Measurements from ENCODE around the gene KHDC1. TPM values are rescaled to one million over a fixed set of nuclear protein-coding genes. Genes with fewer than 3 reads are reported as not detected.

Gene KHDC1
- total and polyA plus RNA-seq, 2 of the 4 experiments (the other 2 are of a cell fraction) = 1.6 to 5.5 TPM

DNA sequence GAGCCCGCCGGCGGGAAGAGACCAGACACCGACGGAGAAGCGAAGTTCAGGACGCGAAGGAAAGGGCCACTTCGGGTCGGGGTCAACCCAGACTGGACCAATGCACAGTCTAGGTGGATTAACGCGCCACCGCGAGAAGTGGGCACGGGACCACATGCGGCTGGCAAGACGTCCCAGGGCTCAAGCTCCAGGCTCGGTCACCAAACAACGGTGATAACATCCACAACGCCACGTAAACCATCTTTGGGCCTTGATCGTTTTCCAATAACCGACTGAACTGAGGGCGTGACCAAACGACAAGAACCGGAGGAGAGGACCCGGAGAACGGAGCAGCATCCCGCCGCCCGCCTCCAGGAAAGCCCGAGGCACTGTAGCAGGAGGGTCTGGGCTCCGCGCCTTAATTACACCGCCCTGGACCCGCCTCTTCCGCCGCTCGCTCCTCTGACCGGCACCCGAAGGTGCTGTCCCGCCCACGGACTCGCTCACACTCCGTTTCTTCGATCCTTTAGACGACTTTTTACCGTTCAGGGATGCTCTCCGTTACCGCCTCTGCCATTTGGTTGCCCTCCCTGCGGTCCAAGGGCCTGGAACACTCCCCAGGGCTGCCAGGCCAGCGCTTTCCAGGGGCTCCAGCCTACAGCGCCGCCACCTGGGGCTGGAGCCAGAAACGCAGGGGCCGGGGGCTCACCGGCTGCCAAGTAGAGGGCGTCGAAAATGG lies 46.9 kb upstream of the KHDC1 start:
- 1% methylated on average over 34 of the region's 59 CpGs; no CpG with 5 or more reads in 1 of the 2 experiments for WGBS, 2 experiments (ENCODE audit: extremely low coverage in 2 of 2, insufficient read length in 1 of 2)
- TF ChIP-seq BHLHE40 (IDR thresholded peaks at IDR 0.05; ENCODE audit: low read depth, low read length) (no peak; the same call in 1 of the 2 replicates), MAZ (IDR thresholded peaks at IDR 0.05; ENCODE audit: borderline replicate concordance, low read depth, low read length) (peak; percentile 31; the same call in 1 of the 2 replicates), SMC3 (IDR thresholded peaks at IDR 0.05; ENCODE audit: low read depth, low read length) (0 out of 2 replicates have a peak, but pooled peaks have one; percentile 9), RFX5 (IDR thresholded peaks at IDR 0.05; ENCODE audit: low read depth, low read length) (no peak), NFE2L2 (IDR thresholded peaks at IDR 0.05; ENCODE audit: low read depth, low read length) (no peak), RCOR1 (IDR thresholded peaks at IDR 0.05; ENCODE audit: insufficient replicate concordance, low read length) (no peak), CEBPB (IDR thresholded peaks at IDR 0.05; ENCODE audit: low read depth, low read length) (no peak), FOS (IDR thresholded peaks at IDR 0.05; ENCODE audit: low read depth, low read length) (no peak), MAFK (IDR thresholded peaks at IDR 0.05; ENCODE audit: low read depth, low read length) (no peak), CHD1 (IDR thresholded peaks at IDR 0.05; ENCODE audit: low read depth, low read length) (no peak), MXI1 (IDR thresholded peaks at IDR 0.05; ENCODE audit: borderline replicate concordance, low read depth, low read length) (0 out of 2 replicates have a peak, but pooled peaks have one; percentile 5), POLR2A (IDR thresholded peaks at IDR 0.05; ENCODE audit: low read depth, low read length) (peak; percentile 62), RAD21 (IDR thresholded peaks at IDR 0.05; ENCODE audit: low read length) (peak; percentile 30; the same call in 1 of the 2 replicates)
- TF ChIP-seq, protein P1, sequence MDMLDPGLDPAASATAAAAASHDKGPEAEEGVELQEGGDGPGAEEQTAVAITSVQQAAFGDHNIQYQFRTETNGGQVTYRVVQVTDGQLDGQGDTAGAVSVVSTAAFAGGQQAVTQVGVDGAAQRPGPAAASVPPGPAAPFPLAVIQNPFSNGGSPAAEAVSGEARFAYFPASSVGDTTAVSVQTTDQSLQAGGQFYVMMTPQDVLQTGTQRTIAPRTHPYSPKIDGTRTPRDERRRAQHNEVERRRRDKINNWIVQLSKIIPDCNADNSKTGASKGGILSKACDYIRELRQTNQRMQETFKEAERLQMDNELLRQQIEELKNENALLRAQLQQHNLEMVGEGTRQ (IDR thresholded peaks at IDR 0.05; ENCODE audit: low read depth, low read length) = peak; percentile 33; the same call in 1 of the 2 replicates
- TF ChIP-seq, protein P2, sequence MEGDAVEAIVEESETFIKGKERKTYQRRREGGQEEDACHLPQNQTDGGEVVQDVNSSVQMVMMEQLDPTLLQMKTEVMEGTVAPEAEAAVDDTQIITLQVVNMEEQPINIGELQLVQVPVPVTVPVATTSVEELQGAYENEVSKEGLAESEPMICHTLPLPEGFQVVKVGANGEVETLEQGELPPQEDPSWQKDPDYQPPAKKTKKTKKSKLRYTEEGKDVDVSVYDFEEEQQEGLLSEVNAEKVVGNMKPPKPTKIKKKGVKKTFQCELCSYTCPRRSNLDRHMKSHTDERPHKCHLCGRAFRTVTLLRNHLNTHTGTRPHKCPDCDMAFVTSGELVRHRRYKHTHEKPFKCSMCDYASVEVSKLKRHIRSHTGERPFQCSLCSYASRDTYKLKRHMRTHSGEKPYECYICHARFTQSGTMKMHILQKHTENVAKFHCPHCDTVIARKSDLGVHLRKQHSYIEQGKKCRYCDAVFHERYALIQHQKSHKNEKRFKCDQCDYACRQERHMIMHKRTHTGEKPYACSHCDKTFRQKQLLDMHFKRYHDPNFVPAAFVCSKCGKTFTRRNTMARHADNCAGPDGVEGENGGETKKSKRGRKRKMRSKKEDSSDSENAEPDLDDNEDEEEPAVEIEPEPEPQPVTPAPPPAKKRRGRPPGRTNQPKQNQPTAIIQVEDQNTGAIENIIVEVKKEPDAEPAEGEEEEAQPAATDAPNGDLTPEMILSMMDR (conservative IDR thresholded peaks at IDR 0.05; ENCODE audit: low read depth, low read length) = peak; percentile 51

More for the DNA sequence above, 46.9 kb upstream of the KHDC1 start:
- Histone ChIP-seq H2BK120ac (ENCODE audit: low read depth, low read length) (peak overlapping the region; percentile 91), H3K4me2 (ENCODE audit: low read depth, low read length) (peak overlapping the region; percentile 96), H4K91ac (ENCODE audit: insufficient read depth, low read depth, low read length) (peak overlapping the region; percentile 67), H3K14ac (replicated peaks; ENCODE audit: low read depth, low read length) (peak overlapping the region; percentile 96), H3K18ac (ENCODE audit: low read depth, low read length) (peak overlapping the region; percentile 66), H3K27ac (ENCODE audit: insufficient read depth, low read length) (peak overlapping the region; percentile 56), H3K9me1 (ENCODE audit: insufficient read depth, low read length) (no peaks in the 10 kb centered on the region), H2BK20ac (ENCODE audit: low read depth, low read length) (no peak overlapping the region), H2BK5ac (ENCODE audit: low read depth, low read length, poor library complexity, severe bottlenecking) (peak overlapping the region; percentile 25), H3K4ac (ENCODE audit: low read depth, low read length) (peak overlapping the region; percentile 94), H4K20me1 (ENCODE audit: insufficient read depth, low read length) (no peaks in the 10 kb centered on the region), H3K4me1 (ENCODE audit: control insufficient read depth, insufficient read depth, low read length) (peaks cover 6% of the 10 kb centered on the region), H2AFZ (replicated peaks; ENCODE audit: low read length, poor library complexity) (peak overlapping the region; percentile 94), H2AK5ac (ENCODE audit: low read depth, low read length) (0 out of 2 replicates have a peak overlapping the region, but pooled peaks have one; percentile 18), H3K36me3 (ENCODE audit: control insufficient read depth, insufficient read depth, low read length) (no peaks in the 10 kb centered on the region), H2BK15ac (ENCODE audit: low read depth, low read length) (no peak overlapping the region; the same call in 2 of the 3 replicates), H3K27me3 (ENCODE audit: control insufficient read depth, insufficient read depth, low read length) (peaks cover 4% of the 10 kb centered on the region; the same call in 1 of the 2 replicates), H4K8ac (ENCODE audit: low read depth in 2 of 2, low read length in 2 of 2) (peak overlapping the region; percentile 85 to 93), H2AK9ac (replicated peaks; ENCODE audit: low read depth, low read length, poor library complexity) (peak overlapping the region; percentile 77), H3K9me3 (ENCODE audit: control insufficient read depth, insufficient read depth, low read length) (no peaks in the 10 kb centered on the region; the same call in 1 of the 2 replicates), H3K79me1 (ENCODE audit: low read depth in 1 of 2, low read length in 2 of 2) (peaks cover 5 to 30% of the 10 kb centered on the region in 2 experiments), H3K56ac (ENCODE audit: extremely low read depth, insufficient read depth, low read length) (peak overlapping the region; percentile 95), H3K23ac (ENCODE audit: low read depth, low read length) (peak overlapping the region; percentile 96), H3K9ac (ENCODE audit: low read depth, low read length) (peak overlapping the region; percentile 72), H4K5ac (ENCODE audit: low read depth, low read length) (peak overlapping the region; percentile 86), H3K4me3 (ENCODE audit: insufficient read depth, low read depth, low read length) (peak overlapping the region; percentile 61)
- ChIA-PET POLR2A (ENCODE audit: unreplicated experiment) (no interaction called here), CTCF (interaction anchor here (0.9 to 1.5 kb wide), 2 partner anchors 19 to 78 kb away, joined by 4 to 6 read pairs; no protein-coding TSS in a partner anchor)
- in situ Hi-C loops (cut with MboI; ENCODE audit: low sequenced_read_pairs) (no loop called here), dilution Hi-C loops (cut with HindIII; ENCODE audit: low sequenced_read_pairs, unreplicated experiment) (no loop called here), intact Hi-C loops (cut with micrococcal nuclease) (no loop called here)
- BruUV-seq (replicated peaks) = no TSS peak
- ATAC-seq (ENCODE audit: low read depth) = peak; percentile 95
- peak; percentile 52 for DNase-seq
